Spleen (tissue), 7 donors: Measurements from ENCODE around the gene SLC25A47.

ENCODE experiments used
- POLR2A ChIP-seq, 3 donors: fragments of 450-650 bp; IDR thresholded peaks; one replicate each; pipeline ENCODE4 v1.5.1; 2017; ENCODE audit warnings: antibody characterized with exemption in 3 of 3, mild to moderate bottlenecking in 1 of 3
- POLR2AphosphoS5 ChIP-seq, 3 donors: sonication (generic); formaldehyde crosslinking; IDR thresholded peaks; one replicate each; pipeline ENCODE4 v1.5.1; 2017; ENCODE audit warnings: antibody characterized with exemption in 3 of 3
- TF ChIP-seq, protein P1 (sequence below), 11 experiments: fragments of 200-600 bp in 7 of 11; fragments of 450-650 bp in 4 of 11; sonication (generic) in 4 of 11; IDR thresholded peaks in 8 of 11; conservative IDR thresholded peaks in 3 of 11; 1 replicate in 7 of 11; 2 replicates in 4 of 11; pipeline versions ENCODE4 v1.4.0 to v1.8.0; 2016 to 2021; ENCODE audit warnings: antibody characterized with exemption in 11 of 11, inconsistent platforms in 4 of 11, mild to moderate bottlenecking in 1 of 11
- donor health status: DM: no; HTN: no; CAD: no; lungs with moderate emphysema.
- donor health status: DM: no; HTN: no; CAD: no.
- donor health status: DM: no; HTN: no; CAD: no.

- TF ChIP-seq, protein P1, sequence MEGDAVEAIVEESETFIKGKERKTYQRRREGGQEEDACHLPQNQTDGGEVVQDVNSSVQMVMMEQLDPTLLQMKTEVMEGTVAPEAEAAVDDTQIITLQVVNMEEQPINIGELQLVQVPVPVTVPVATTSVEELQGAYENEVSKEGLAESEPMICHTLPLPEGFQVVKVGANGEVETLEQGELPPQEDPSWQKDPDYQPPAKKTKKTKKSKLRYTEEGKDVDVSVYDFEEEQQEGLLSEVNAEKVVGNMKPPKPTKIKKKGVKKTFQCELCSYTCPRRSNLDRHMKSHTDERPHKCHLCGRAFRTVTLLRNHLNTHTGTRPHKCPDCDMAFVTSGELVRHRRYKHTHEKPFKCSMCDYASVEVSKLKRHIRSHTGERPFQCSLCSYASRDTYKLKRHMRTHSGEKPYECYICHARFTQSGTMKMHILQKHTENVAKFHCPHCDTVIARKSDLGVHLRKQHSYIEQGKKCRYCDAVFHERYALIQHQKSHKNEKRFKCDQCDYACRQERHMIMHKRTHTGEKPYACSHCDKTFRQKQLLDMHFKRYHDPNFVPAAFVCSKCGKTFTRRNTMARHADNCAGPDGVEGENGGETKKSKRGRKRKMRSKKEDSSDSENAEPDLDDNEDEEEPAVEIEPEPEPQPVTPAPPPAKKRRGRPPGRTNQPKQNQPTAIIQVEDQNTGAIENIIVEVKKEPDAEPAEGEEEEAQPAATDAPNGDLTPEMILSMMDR (IDR thresholded peaks at IDR 0.05 in 8 of 11, conservative IDR thresholded peaks at IDR 0.05 in 3 of 11), result no peak
- TF ChIP-seq POLR2AphosphoS5 (IDR thresholded peaks at IDR 0.05) (no peak), POLR2A (IDR thresholded peaks at IDR 0.05) (no peak)
Observed at GRCh38 chr14:100289916-100290606, 33.1 kb upstream of the SLC25A47 start.
